Right lobe of liver (tissue), 6 donors: Measurements from ENCODE around the gene C10orf105. TPM values are rescaled to one million over a fixed set of nuclear protein-coding genes. Genes with fewer than 3 reads are reported as not detected.

ENCODE experiments used
- ATAC-seq, 4 donors: fragments of 200-7000 bp; cut with Tn5 transposase; one replicate each; pipeline ENCODE4 v1.9.1; 2020; ENCODE audit warnings: mild to moderate bottlenecking in 4 of 4, moderate library complexity in 4 of 4
- DNase-seq, 3 donors: peaks; one replicate each; pipeline ENCODE4 v3.0.0-alpha.2; 2020
- H3K27ac ChIP-seq, 3 donors: fragments of 200-600 bp; one replicate each; pipeline ENCODE4 v1.8.0; 2022
- H3K27me3 ChIP-seq, 2 donors: fragments of 200-600 bp; one replicate each; pipeline ENCODE4 v1.8.0; 2022
- H3K36me3 ChIP-seq, 4 donors: fragments of 200-600 bp; sonication (generic) in 1 of 4; one replicate each; pipeline versions ENCODE4 v1.5.1 to v1.8.0; 2017 to 2022; ENCODE audit warnings: control low read depth in 1 of 4
- H3K4me1 ChIP-seq, 4 donors: fragments of 200-600 bp; sonication (generic) in 1 of 4; one replicate each; pipeline versions ENCODE4 v1.5.1 to v1.8.0; 2017 to 2022; ENCODE audit warnings: control low read depth in 1 of 4
- H3K4me3 ChIP-seq, 3 donors: fragments of 200-600 bp; one replicate each; pipeline ENCODE4 v1.8.0; 2022
- H3K9me3 ChIP-seq, 4 donors: fragments of 200-600 bp; sonication (generic) in 1 of 4; one replicate each; pipeline versions ENCODE4 v1.5.1 to v1.8.0; 2017 to 2022; ENCODE audit warnings: control low read depth in 1 of 4
- CTCF ChIP-seq, 4 donors: fragments of 200-600 bp in 3 of 4; fragments of 450-650 bp in 1 of 4; IDR thresholded peaks; one replicate each; pipeline versions ENCODE4 v1.5.1 to v1.8.0; 2016 to 2022; ENCODE audit warnings: antibody characterized with exemption in 4 of 4, mild to moderate bottlenecking in 2 of 4
- POLR2A ChIP-seq: fragments of 450-650 bp; IDR thresholded peaks from one replicate; pipeline ENCODE4 v1.6.1; 2017; ENCODE audit warnings: antibody characterized with exemption, mild to moderate bottlenecking
- WGBS: methylation state at CpG from one replicate; pipeline ENCODE4 v1.1.6; 2018; ENCODE audit warnings: low coverage, low lambda C conversion rate; ENCODE audit not compliant: insufficient coverage; ENCODE audit errors: missing lambda C conversion rate; 5-methylcytosine and 5-hydroxymethylcytosine counted together
- intact Hi-C, 2 donors: fragments of 100-400 bp; cut with DNase I; formaldehyde crosslinking; loops; one replicate each; pipeline versions ENCODE4 v1.11.2 to v1.14.1; 2022
- total RNA-seq, 6 experiments: library from RNA; depleted of rRNA in 2 of 6; stranded (reverse); fragments of >200 nt in 2 of 6; fragmentation: NEBNext Ultra II Directional in 3 of 6; extraction: Animal tissue kit (Norgen Biotek cat#: 25700) in 3 of 6; gene quantifications; one replicate each; pipeline versions ENCODE4 v1.1.0 to v1.2.4, GENCODE V29; 2016 to 2023
- donor health status: DM: no; HTN: yes; CAD: no.
- donor health status: DM: no; HTN: no; CAD: no.
- donor health status: DM: no; HTN: no; CAD: no.
- donor health status: DM: no; HTN: yes; CAD: no.
- donor health status: DM: no; HTN: yes; CAD: no.

Gene C10orf105
- total RNA-seq, 6 experiments from 2014 or later = 0.05 TPM; not detected in 5

GRCh38 chr10:71677261-71677660, 42.3 kb downstream of the C10orf105 start:
- Histone ChIP-seq H3K4me3 (no peak overlapping the region), H3K27ac (no peak overlapping the region), H3K4me1 (no peaks in the 10 kb centered on the region), H3K9me3 (no peaks in the 10 kb centered on the region), H3K36me3 (no peaks in the 10 kb centered on the region), H3K27me3 (no peaks in the 10 kb centered on the region)
- no CpG with 5 or more reads among the region's 17 CpGs for WGBS
- DNase-seq (no peak), ATAC-seq (no peak)
- intact Hi-C loops = no loop called here
- no peak for TF ChIP-seq POLR2A
- TF ChIP-seq CTCF (IDR thresholded peaks at IDR 0.05) = no peak

DNA sequence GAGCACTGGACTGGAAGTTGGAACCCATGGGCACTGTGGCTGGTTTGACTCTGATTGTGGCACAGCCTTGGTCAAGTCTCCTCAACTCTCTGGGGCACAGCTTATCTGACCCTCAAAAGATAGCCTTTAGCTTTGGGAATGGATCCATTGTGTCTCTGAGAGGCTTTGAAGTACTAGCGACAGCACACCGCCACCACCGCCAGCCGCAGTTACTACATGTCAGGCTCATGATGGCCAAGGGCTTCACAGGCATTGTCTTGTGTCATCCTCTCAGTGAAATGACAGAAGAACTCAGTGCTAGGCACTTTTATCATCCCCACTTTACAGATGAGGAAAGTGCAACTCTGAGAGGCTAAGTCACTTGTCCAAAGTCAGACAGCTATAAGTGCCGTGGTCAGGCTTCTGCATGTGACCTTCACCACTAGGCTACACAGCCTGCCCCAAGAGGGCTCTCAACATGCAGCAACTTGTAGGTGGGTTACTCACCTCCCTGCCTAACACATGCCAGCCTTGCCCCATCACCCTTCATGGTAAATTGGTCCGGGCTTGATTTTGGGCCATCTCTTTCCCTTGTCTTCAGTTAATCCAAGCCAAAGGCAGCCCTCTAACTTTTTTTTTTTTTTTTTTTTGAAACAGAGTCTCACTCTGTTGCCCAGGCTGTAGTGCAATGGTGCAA, 44.1 kb downstream of the C10orf105 start:
- H3K9me3 ChIP-seq = no peaks in the 10 kb centered on the region
- intact Hi-C loops = no loop called here
- TF ChIP-seq POLR2A = no peak
- TF ChIP-seq CTCF (IDR thresholded peaks at IDR 0.05) = no peak
- no peaks in the 10 kb centered on the region for H3K27me3 ChIP-seq
- no peaks in the 10 kb centered on the region for H3K4me1 ChIP-seq
- H3K36me3 ChIP-seq = no peaks in the 10 kb centered on the region
- no peak for DNase-seq
- H3K4me3 ChIP-seq = no peak overlapping the region
- WGBS = 92% methylated on average over 2 of the region's 6 CpGs
- ATAC-seq = no peak
- H3K27ac ChIP-seq = no peak overlapping the region

GRCh38 chr10:71671994-71672946, 47.3 kb downstream of the C10orf105 start:
- intact Hi-C loops = no loop called here
- ATAC-seq = peak in 1 of 4 donors; percentile 16

DNA sequence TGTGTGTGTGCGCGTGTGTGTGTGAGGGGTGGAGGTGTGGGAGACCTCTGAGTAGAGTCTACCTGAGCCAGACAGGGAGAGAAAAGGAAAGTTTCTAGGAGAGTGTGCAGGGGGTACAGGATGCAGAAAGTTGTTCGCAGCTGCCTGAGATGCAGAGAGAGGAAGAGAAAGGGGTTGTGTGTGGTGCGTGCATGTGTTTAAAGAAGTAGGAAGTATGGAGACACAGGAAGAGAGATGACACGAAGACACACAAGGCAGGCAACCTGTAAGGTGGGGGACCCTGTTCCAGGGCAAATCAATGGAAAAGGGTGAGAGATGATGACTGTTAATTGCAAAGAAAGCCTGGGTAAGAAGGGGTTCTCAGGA, 52.2 kb downstream of the C10orf105 start:
- Histone ChIP-seq H3K27me3 (no peaks in the 10 kb centered on the region), H3K4me3 (no peak overlapping the region), H3K27ac (no peak overlapping the region), H3K4me1 (no peaks in the 10 kb centered on the region), H3K9me3 (no peaks in the 10 kb centered on the region), H3K36me3 (no peaks in the 10 kb centered on the region)
- ATAC-seq (no peak), DNase-seq (no peak)
- intact Hi-C loops = no loop called here
- 32% methylated on average over 5 of the region's 5 CpGs for WGBS
- TF ChIP-seq CTCF (IDR thresholded peaks at IDR 0.05) (no peak), POLR2A (no peak)

More at GRCh38 chr10:71671994-71672946, 47.3 kb downstream of the C10orf105 start:
- no peak for DNase-seq
- WGBS = 65% methylated on average over 4 of the region's 16 CpGs
- Histone ChIP-seq H3K4me1 (no peaks in the 10 kb centered on the region), H3K27me3 (no peaks in the 10 kb centered on the region), H3K27ac (no peak overlapping the region), H3K9me3 (no peaks in the 10 kb centered on the region), H3K36me3 (no peaks in the 10 kb centered on the region), H3K4me3 (no peak overlapping the region)
- TF ChIP-seq POLR2A = no peak
- TF ChIP-seq CTCF (IDR thresholded peaks at IDR 0.05) = no peak
